Ovary (tissue), 9 donors: ENCODE data around the gene DIAPH1. TPM values are rescaled to one million over a fixed set of nuclear protein-coding genes. Genes with fewer than 3 reads are reported as not detected.

Experiments used
- DNase-seq, 5 donors: peaks; one replicate each; pipeline ENCODE4 v3.0.0-alpha.2; 2019 to 2020
- H3K27ac ChIP-seq, 2 donors: fragments of 200-600 bp; one replicate each; pipeline versions ENCODE4 v1.5.1 to v1.8.0; 2019 to 2022
- H3K27me3 ChIP-seq: fragments of 200-600 bp; one replicate; pipeline ENCODE4 v1.8.0; 2022
- H3K36me3 ChIP-seq: fragments of 200-600 bp; sonication (generic); one replicate; pipeline ENCODE4 v1.5.1; 2019
- H3K4me1 ChIP-seq: one replicate; pipeline ENCODE4 v1.8.1; 2013; ENCODE audit warnings: mild to moderate bottlenecking, moderate library complexity; ENCODE audit not compliant: insufficient read depth
- H3K4me3 ChIP-seq: fragments of 200-600 bp; sonication (generic); one replicate; pipeline ENCODE4 v1.5.1; 2017
- H3K9me3 ChIP-seq, 2 donors: fragments of 200-600 bp in 1 of 2; sonication (generic) in 1 of 2; one replicate each; pipeline versions ENCODE4 v1.5.1 to v1.8.1; 2013 to 2019; ENCODE audit warnings: mild to moderate bottlenecking in 1 of 2, moderate library complexity in 1 of 2
- CTCF ChIP-seq, 3 donors: fragments of 450-650 bp in 2 of 3; fragments of 200-600 bp in 1 of 3; IDR thresholded peaks; one replicate each; pipeline versions ENCODE4 v1.5.1 to v1.8.0; 2016 to 2022; ENCODE audit warnings: antibody characterized with exemption in 3 of 3, mild to moderate bottlenecking in 1 of 3
- EP300 ChIP-seq: sonication (generic); formaldehyde crosslinking; IDR thresholded peaks from one replicate; pipeline ENCODE4 v1.6.1; 2017; ENCODE audit warnings: antibody characterized with exemption
- POLR2A ChIP-seq: fragments of 450-650 bp; IDR thresholded peaks from one replicate; pipeline ENCODE4 v1.6.1; 2017; ENCODE audit warnings: antibody characterized with exemption, mild to moderate bottlenecking, moderate library complexity
- WGBS, 3 donors: extraction: QIAGEN DNeasy Blood & Tissue Kit in 1 of 3; methylation state at CpG; one replicate each; pipeline versions ENCODE4 v1.1.5 to v1.1.7; 2013 to 2017; 5-methylcytosine and 5-hydroxymethylcytosine counted together
- intact Hi-C, 4 donors: fragments of 100-400 bp; cut with DNase I; formaldehyde crosslinking; loops; one replicate each; pipeline versions ENCODE4 v1.11.0 to v1.15.1; 2022 to 2023
- polyA plus RNA-seq, 2 donors: library from polyadenylated mRNA; stranded (reverse); fragments of 200-250 nt in 1 of 2; fragments of 350-450 nt in 1 of 2; fragmentation: Illumina TruSeq in 1 of 2; extraction: RNeasy Lipid Tissue Mini Kit (QIAGEN cat#74804) in 1 of 2; gene quantifications; one replicate each; pipeline ENCODE4 v1.2.3, GENCODE V29; 2013 to 2014
- small RNA-seq: library from RNA; depleted of rRNA; stranded (forward); fragments of <200 nt; gene quantifications from one replicate; pipeline ENCODE3, GENCODE V24; 2016
- total RNA-seq, 7 donors: library from RNA; depleted of rRNA in 2 of 7; stranded (reverse); fragments of >200 nt in 2 of 7; fragmentation: NEBNext Ultra II Directional in 3 of 7; extraction: Animal tissue kit (Norgen Biotek cat#: 25700) in 3 of 7; gene quantifications; one replicate each; pipeline versions ENCODE4 v1.1.0 to v1.2.4, GENCODE V29; 2016 to 2023
- donor health status: DM: no; HTN: no; CAD: no; lungs with moderate emphysema.
- donor health status: DM: no; HTN: no; CAD: no.
- donor health status: Bipolar disorder and iron deficiency.
- donor health status: DM: yes; HTN: yes; CAD: no.
- donor health status: DM: no; HTN: no; CAD: no.
- donor health status: DM: yes; HTN: yes; CAD: no.

The DIAPH1 gene
- total and polyA plus RNA-seq, 9 donors: 21.2 to 51.0 (median 44.0) TPM

DNA sequence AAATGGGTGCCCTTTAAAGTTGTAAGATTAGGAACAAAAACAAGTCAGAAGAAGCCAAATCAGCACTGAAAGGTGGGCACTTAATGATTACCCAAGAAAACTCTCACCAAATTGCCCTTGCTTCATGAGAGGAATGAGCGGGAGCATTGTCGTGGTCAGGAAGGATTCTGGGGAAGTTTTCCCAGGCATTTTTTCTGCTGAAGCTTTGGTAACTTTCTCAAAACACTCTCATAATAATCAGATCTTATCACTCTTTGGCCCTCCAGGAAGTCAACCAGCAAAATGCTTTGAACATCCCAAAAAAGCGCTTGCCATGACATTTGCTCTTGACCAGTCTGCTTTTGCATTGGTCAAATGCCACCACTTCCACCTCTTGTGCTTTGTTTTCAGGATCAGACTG lies 153.4 kb downstream of the DIAPH1 start:
- H3K27ac ChIP-seq: no peak overlapping the region
- TF ChIP-seq POLR2A (no peak), EP300 (no peak), CTCF (IDR thresholded peaks at IDR 0.05) (no peak)
- no peaks in the 10 kb centered on the region for H3K4me1 ChIP-seq
- no peaks in the 10 kb centered on the region for H3K27me3 ChIP-seq
- WGBS, 3 donors: 95 to 99% (median 98%) methylated on average over 3 of the region's 3 CpGs
- H3K36me3 ChIP-seq: no peaks in the 10 kb centered on the region
- H3K9me3 ChIP-seq: no peaks in the 10 kb centered on the region
- DNase-seq: no peak
- intact Hi-C loops: no loop called here
- H3K4me3 ChIP-seq: no peak overlapping the region

Small RNA genes lying within 50 kb of the gene (small RNA-seq; reads per million reads assigned to genes)
- gene RPS27AP10: not detected

Other genes with a start within 250 kb of the DIAPH1 start
- gene PCDHGB3, start 248.8 kb downstream of the DIAPH1 start, total RNA-seq: 1 to 10 TPM; 4.1 to 8.6 (median 5.6) TPM
- 1 to 10 TPM; 1.1 to 2.1 TPM for gene PCDHGB3, start 248.8 kb downstream of the DIAPH1 start, polyA plus RNA-seq
- 10 to 100 TPM in 3 of 7 donors, 1 to 10 TPM in 4; 6.7 to 14.5 (median 8.7) TPM for gene PCDHGA6, start 245.1 kb downstream of the DIAPH1 start, total RNA-seq
- gene PCDHGA6, start 245.1 kb downstream of the DIAPH1 start, polyA plus RNA-seq: 1 to 10 TPM; 3.6 to 4.2 TPM
- 1 to 10 TPM; 4.2 to 8.6 (median 5.8) TPM for gene PCDHGA7, start 236.3 kb downstream of the DIAPH1 start, total RNA-seq
- 1 to 10 TPM; 1.3 to 2.3 TPM for gene PCDHGA7, start 236.3 kb downstream of the DIAPH1 start, polyA plus RNA-seq
- gene PCDHGB4, start 231.3 kb downstream of the DIAPH1 start, total RNA-seq: 10 to 100 TPM in 1 of 7 donors, 1 to 10 TPM in 6; 6.0 to 12.0 (median 8.8) TPM
- 1 to 10 TPM; 2.1 to 3.1 TPM for gene PCDHGB4, start 231.3 kb downstream of the DIAPH1 start, polyA plus RNA-seq
- gene PCDHGA8, start 226.4 kb downstream of the DIAPH1 start, total RNA-seq: 1 to 10 TPM; 2.9 to 7.6 (median 3.8) TPM
- gene PCDHGA8, start 226.4 kb downstream of the DIAPH1 start, polyA plus RNA-seq: under 1 TPM; 0.37 to 0.41 TPM
- 10 to 100 TPM; 13.2 to 19.7 (median 18.2) TPM for gene PCDHGB5, start 221.1 kb downstream of the DIAPH1 start, total RNA-seq
- gene PCDHGB5, start 221.1 kb downstream of the DIAPH1 start, polyA plus RNA-seq: 1 to 10 TPM; 4.5 to 8.2 TPM
- gene PCDHGA9, start 216.2 kb downstream of the DIAPH1 start, total RNA-seq: 10 to 100 TPM in 4 of 7 donors, 1 to 10 TPM in 3; 5.4 to 11.7 (median 10.6) TPM
- gene PCDHGA9, start 216.2 kb downstream of the DIAPH1 start, polyA plus RNA-seq: 1 to 10 TPM; 2.3 to 5.2 TPM
- 10 to 100 TPM in 6 of 7 donors, 1 to 10 TPM in 1; 9.8 to 18.1 (median 14.4) TPM for gene PCDHGB6, start 211.0 kb downstream of the DIAPH1 start, total RNA-seq
- gene PCDHGB6, start 211.0 kb downstream of the DIAPH1 start, polyA plus RNA-seq: 10 to 100 TPM in 1 of 2 donors, 1 to 10 TPM in 1; 7.0 to 12.3 TPM
- gene PCDHGA10, start 206.0 kb downstream of the DIAPH1 start, total RNA-seq: 1 to 10 TPM; 5.0 to 9.7 (median 8.1) TPM
- gene PCDHGA10, start 206.0 kb downstream of the DIAPH1 start, polyA plus RNA-seq: 1 to 10 TPM; 1.3 to 3.9 TPM
- gene PCDHGB7, start 201.3 kb downstream of the DIAPH1 start, total RNA-seq: 10 to 100 TPM; 11.3 to 22.9 (median 20.0) TPM
- gene PCDHGB7, start 201.3 kb downstream of the DIAPH1 start, polyA plus RNA-seq: 10 to 100 TPM in 1 of 2 donors, 1 to 10 TPM in 1; 8.0 to 19.9 TPM
- gene PCDHGA11, start 197.9 kb downstream of the DIAPH1 start, total RNA-seq: 1 to 10 TPM; 3.2 to 7.7 (median 5.7) TPM
- 1 to 10 TPM; 1.4 to 2.6 TPM for gene PCDHGA11, start 197.9 kb downstream of the DIAPH1 start, polyA plus RNA-seq
- gene PCDHGA12, start 188.5 kb downstream of the DIAPH1 start, total RNA-seq: 10 to 100 TPM in 1 of 7 donors, 1 to 10 TPM in 6; 6.0 to 10.4 (median 8.2) TPM
- gene PCDHGA12, start 188.5 kb downstream of the DIAPH1 start, polyA plus RNA-seq: 1 to 10 TPM; 2.0 to 4.5 TPM
- gene PCDHGC3, start 143.0 kb downstream of the DIAPH1 start, total RNA-seq: 10 to 100 TPM; 19.6 to 85.3 (median 67.7) TPM
- 10 to 100 TPM; 63.1 to 92.9 TPM for gene PCDHGC3, start 143.0 kb downstream of the DIAPH1 start, polyA plus RNA-seq
- 1 to 10 TPM; 1.0 to 4.5 (median 2.4) TPM for gene PCDHGC4, start 134.0 kb downstream of the DIAPH1 start, total RNA-seq
- gene PCDHGC4, start 134.0 kb downstream of the DIAPH1 start, polyA plus RNA-seq: under 1 TPM; 0.22 to 0.32 TPM
- gene PCDHGC5, start 129.9 kb downstream of the DIAPH1 start, total RNA-seq: 1 to 10 TPM; 1.4 to 3.5 (median 2.0) TPM
- gene PCDHGC5, start 129.9 kb downstream of the DIAPH1 start, polyA plus RNA-seq: under 1 TPM; 0.19 to 0.48 TPM
- 10 to 100 TPM; 34.2 to 55.6 (median 49.4) TPM for gene HDAC3, start 17.8 kb upstream of the DIAPH1 start, total RNA-seq
- gene HDAC3, start 17.8 kb upstream of the DIAPH1 start, polyA plus RNA-seq: 10 to 100 TPM; 43.3 to 73.8 TPM
- 1 to 10 TPM in 5 of 7 donors, under 1 TPM in 2; 0.58 to 3.0 (median 1.5) TPM for gene RELL2, start 18.0 kb upstream of the DIAPH1 start, total RNA-seq
- gene RELL2, start 18.0 kb upstream of the DIAPH1 start, polyA plus RNA-seq: 1 to 10 TPM in 1 of 2 donors, not detected in 1; 1.9 TPM
- 10 to 100 TPM; 21.1 to 35.2 (median 25.0) TPM for gene FCHSD1, start 32.4 kb upstream of the DIAPH1 start, total RNA-seq
- gene FCHSD1, start 32.4 kb upstream of the DIAPH1 start, polyA plus RNA-seq: 10 to 100 TPM; 10.4 to 21.8 TPM
- 10 to 100 TPM in 1 of 7 donors, 1 to 10 TPM in 6; 3.5 to 11.2 (median 9.3) TPM for gene ARAP3, start 63.2 kb upstream of the DIAPH1 start, total RNA-seq
- gene ARAP3, start 63.2 kb upstream of the DIAPH1 start, polyA plus RNA-seq: 1 to 10 TPM; 6.1 to 6.8 TPM